ENCODE measurements around the gene SPECC1L.
"Not testable (repeated sequence)": the region's sequence is repeated elsewhere in the genome, so short reads cannot be mapped to it uniquely, and the experiment has no call there.

DNA sequence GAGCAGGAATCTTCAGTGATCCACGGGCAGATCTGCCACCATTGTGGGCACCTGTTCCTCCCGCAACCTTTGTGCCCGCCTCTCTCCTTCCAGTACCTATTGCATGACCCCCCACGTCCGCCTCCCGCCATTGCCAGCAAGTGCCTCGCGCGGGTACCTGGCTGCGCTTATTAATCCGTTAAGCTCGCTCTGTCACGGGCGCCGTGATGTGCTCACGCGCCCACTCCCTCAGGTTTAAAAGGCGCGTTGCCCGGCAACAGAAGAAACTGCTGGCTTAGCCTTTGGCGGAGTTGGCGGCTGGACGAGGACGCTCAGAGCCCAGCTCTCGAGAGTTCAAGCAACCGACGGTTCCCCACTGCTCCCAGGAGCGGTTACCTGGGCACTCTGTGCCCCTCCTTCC lies 19.3 kb upstream of the SPECC1L start:
- TF ChIP-seq EZH2 (IDR thresholded peaks at IDR 0.05; ENCODE audit: borderline replicate concordance, low read depth, low read length, severe bottlenecking); CTCF (IDR thresholded peaks at IDR 0.05; ENCODE audit: borderline replicate concordance, extremely low read depth, low read length, poor library complexity, severe bottlenecking): not testable (repeated sequence)
